GM12878 (cell line): ENCODE measurements around the gene PARP16. TPM values are rescaled to one million over a fixed set of nuclear protein-coding genes. Genes with fewer than 3 reads are reported as not detected.

Experiments
- ATAC-seq: fragments of 200-7000 bp; cut with Tn5 transposase; 3 replicates; pipeline ENCODE4 v1.9.1; 2020; ENCODE audit warnings: mild to moderate bottlenecking, moderate library complexity
- BruUV-seq: library from RNA; stranded (reverse); fragments of 400-500 nt; replicated peaks from 2 replicates; lab custom pipeline; 2021; lab: Mats Ljungman, UMichigan
- CTCF ChIA-PET: fragments of 300-600 bp; sonication (Branson Sonifier 250); formaldehyde crosslinking; extraction: SDS; loops from one replicate; lab custom pipeline; 2021; ENCODE audit warnings: inconsistent platforms; lab: Yijun Ruan, JAX
- POLR2A ChIA-PET: fragments of 350-600 bp; formaldehyde crosslinking; extraction: SDS; loops from one replicate; lab custom pipeline; 2021; ENCODE audit warnings: inconsistent platforms; lab: Charles Lee
- RAD21 ChIA-PET: fragments of 300-600 bp; sonication (Branson Sonifier 250); formaldehyde crosslinking; loops from one replicate; lab custom pipeline; 2023; ENCODE audit warnings: antibody characterized with exemption; ENCODE audit not compliant: unreplicated experiment; lab: Charles Lee
- SMC1A ChIA-PET: fragments of 300-600 bp; sonication (Branson Sonifier 250); formaldehyde crosslinking; loops from one replicate; lab custom pipeline; 2023; ENCODE audit not compliant: unreplicated experiment, uncharacterized antibody; lab: Charles Lee
- DNase-seq: peaks from one replicate; pipeline ENCODE4 v3.0.0-alpha.2; 2011; ENCODE audit warnings: low read depth, low spot score
- FAIRE-seq: peaks from 3 replicates; lab custom pipeline; 2011; peaks lifted over from hg19 to GRCh38; lab: Jason Lieb, UNC
- H2AFZ ChIP-seq: 2 replicates; pipeline ENCODE4 v1.6.0; 2011; ENCODE audit warnings: low read depth, low read length, control low read depth; ENCODE audit not compliant: control insufficient read depth
- H3K27ac ChIP-seq: 2 replicates; pipeline ENCODE4 v1.5.1; 2011; ENCODE audit warnings: control low read depth; ENCODE audit not compliant: control insufficient read depth, insufficient read depth
- H3K27me3 ChIP-seq, 2 experiments: replicated peaks in 1 of 2; 2 replicates each; pipeline versions ENCODE4 v1.6.0 to v1.6.1; 2011; ENCODE audit warnings: low read length in 1 of 2; ENCODE audit not compliant: control insufficient read depth in 2 of 2, insufficient read depth in 2 of 2
- H3K36me3 ChIP-seq, 2 experiments: 2 replicates each; pipeline ENCODE4 v1.5.1; 2011; ENCODE audit warnings: low read length in 1 of 2; ENCODE audit not compliant: control insufficient read depth in 2 of 2, insufficient read depth in 2 of 2
- H3K4me1 ChIP-seq: 2 replicates; pipeline ENCODE4 v1.6.1; 2011; ENCODE audit warnings: mild to moderate bottlenecking, low read length, moderate library complexity, mixed read lengths; ENCODE audit not compliant: control insufficient read depth, insufficient read depth
- H3K4me2 ChIP-seq: 2 replicates; pipeline ENCODE4 v1.6.0; 2011; ENCODE audit warnings: control low read depth; ENCODE audit not compliant: control insufficient read depth, insufficient read depth
- H3K4me3 ChIP-seq: fragments of 200-600 bp; sonication (generic); 2 replicates; pipeline ENCODE4 v1.5.1; 2016
- H3K79me2 ChIP-seq: 2 replicates; pipeline ENCODE4 v1.6.0; 2011; ENCODE audit warnings: low read length; ENCODE audit not compliant: control insufficient read depth, insufficient read depth
- H3K9ac ChIP-seq: 2 replicates; pipeline ENCODE4 v1.8.0; 2011; ENCODE audit warnings: low read length, control low read depth, mixed read lengths; ENCODE audit not compliant: control insufficient read depth, insufficient read depth
- H3K9me3 ChIP-seq: replicated peaks from 3 replicates; pipeline ENCODE4 v1.5.1; 2011; ENCODE audit warnings: mild to moderate bottlenecking, low read length; ENCODE audit not compliant: control insufficient read depth, insufficient read depth
- H4K20me1 ChIP-seq: 2 replicates; pipeline ENCODE4 v1.6.0; 2011; ENCODE audit not compliant: control insufficient read depth, insufficient read depth
- CBFB ChIP-seq: IDR thresholded peaks from 2 replicates; pipeline ENCODE4 v1.6.1; 2016; ENCODE audit warnings: antibody characterized with exemption, low read depth
- IKZF2 ChIP-seq, 2 experiments: fragments of 450-650 bp; IDR thresholded peaks; 2 replicates each; pipeline ENCODE4 v1.6.1; 2017; ENCODE audit warnings: mild to moderate bottlenecking in 2 of 2, moderate library complexity in 2 of 2
- MLLT1 ChIP-seq: fragments of 450-650 bp; IDR thresholded peaks from 2 replicates; pipeline ENCODE4 v1.6.1; 2016; ENCODE audit warnings: mild to moderate bottlenecking
- SIN3A ChIP-seq: IDR thresholded peaks from 2 replicates; pipeline ENCODE4 v1.6.1; 2012; ENCODE audit warnings: low read depth, low read length, improper control_type of control experiment
- SMARCA5 ChIP-seq: fragments of 450-650 bp; IDR thresholded peaks from 2 replicates; pipeline ENCODE4 v1.6.1; 2017; ENCODE audit warnings: mild to moderate bottlenecking
- TCF12 ChIP-seq: IDR thresholded peaks from 2 replicates; pipeline ENCODE4 v1.6.1; 2011; ENCODE audit warnings: low read depth, mild to moderate bottlenecking, low read length
- YY1 ChIP-seq: IDR thresholded peaks from 2 replicates; pipeline ENCODE4 v1.6.1; 2011; ENCODE audit warnings: low read depth, mild to moderate bottlenecking, low read length
- WGBS: methylation state at CpG from one replicate; pipeline ENCODE4 v1.1.6; 2016; ENCODE audit warnings: low lambda C conversion rate; ENCODE audit not compliant: insufficient replicate concordance, insufficient coverage; ENCODE audit errors: missing lambda C conversion rate; 5-methylcytosine and 5-hydroxymethylcytosine counted together
- in situ Hi-C: fragments of 300-500 bp; cut with MboI; formaldehyde crosslinking; loops from 9 replicates; pipeline ENCODE4 v1.14.3; 2018; ENCODE audit warnings: mixed read lengths
- intact Hi-C: fragments of 100-400 bp; cut with micrococcal nuclease; formaldehyde crosslinking; loops from one replicate; pipeline ENCODE4 v1.14.2; 2022; ENCODE audit not compliant: unreplicated experiment
- polyA plus RNA-seq, 11 experiments: library from polyadenylated mRNA; depleted of rRNA in 4 of 11; unstranded in 6 of 11; stranded (reverse) in 5 of 11; fragments of >200 nt; fragmentation: Nextera tagmentation in 4 of 11; fragmentation: Illumina TruSeq in 1 of 11; extraction: Ambion mirVana in 4 of 11; extraction: Trizol in 1 of 11; gene quantifications; 1 replicate in 1 of 11; 2 replicates in 10 of 11; pipeline versions ENCODE4 v1.2.1 to v1.2.3, GENCODE V29; 2011 to 2016; ENCODE audit warnings: inconsistent platforms in 2 of 11, missing spikeins in 2 of 11, low read depth in 1 of 11
- total RNA-seq, 4 experiments: library from RNA; depleted of rRNA in 3 of 4; stranded (reverse); fragments of >200 nt in 3 of 4; fragmentation: Illumina TruSeq in 1 of 4; extraction: Trizol in 1 of 4; gene quantifications; 2 replicates each; pipeline versions ENCODE4 v1.2.1 to v1.2.3, GENCODE V29; 2013 to 2021
- TF ChIP-seq, protein P1 (sequence below): fragments of 450-650 bp; IDR thresholded peaks from 2 replicates; pipeline ENCODE4 v1.6.1; 2016; ENCODE audit warnings: mild to moderate bottlenecking, moderate library complexity, borderline replicate concordance

The PARP16 gene
- total and polyA plus RNA-seq, 10 of the 15 experiments (the other 5 are each of a cell fraction or from before 2014, with no cell fraction given): 4.9 to 15.7 (median 9.9) TPM

- DNase-seq (no peak), ATAC-seq (peak; percentile 61)
These were observed 497 bp downstream of the PARP16 start for GRCh38 chr15:65286069-65286703.

More at GRCh38 chr15:65286069-65286703, 497 bp downstream of the PARP16 start:
- peak overlapping the region; percentile 74 for H3K4me3 ChIP-seq
- H3K4me1 ChIP-seq: peaks cover 11% of the 10 kb centered on the region
- FAIRE-seq: peak; percentile 35
- H3K36me3 ChIP-seq: no peaks in the 10 kb centered on the region
- H3K4me2 ChIP-seq: peak overlapping the region; percentile 64
- intact Hi-C loops (loop anchor here (2.0 kb wide), 1 partner anchor 101 kb away; the partner anchor contains the start of gene CLPX), in situ Hi-C loops (no loop called here)
- peak overlapping the region; percentile 74 for H3K27ac ChIP-seq
- peak overlapping the region; percentile 86 for H2AFZ ChIP-seq
- CTCF ChIA-PET: interaction anchor here (0.8 to 3.8 kb wide), 21 partner anchors 8 to 253 kb away, joined by 3 to 29 read pairs (median 5); partner anchors contain the start of genes CLPX and RNU5B-1
- no peaks in the 10 kb centered on the region; the same call in 1 of the 2 replicates for H3K79me2 ChIP-seq
- TF ChIP-seq IKZF2 (IDR thresholded peaks at IDR 0.05) (peak in 1 of 2 experiments; percentile 3; a peak in 1 of 4 replicates), CBFB (no peak), SIN3A (0 out of 2 replicates have a peak, but pooled peaks have one; percentile 6), TCF12 (no peak), SMARCA5 (peak; percentile 14; the same call in 1 of the 2 replicates), YY1 (0 out of 2 replicates have a peak, but pooled peaks have one; percentile 13), MLLT1 (0 out of 2 replicates have a peak, but pooled peaks have one; percentile 11)
- TF ChIP-seq, protein P1, sequence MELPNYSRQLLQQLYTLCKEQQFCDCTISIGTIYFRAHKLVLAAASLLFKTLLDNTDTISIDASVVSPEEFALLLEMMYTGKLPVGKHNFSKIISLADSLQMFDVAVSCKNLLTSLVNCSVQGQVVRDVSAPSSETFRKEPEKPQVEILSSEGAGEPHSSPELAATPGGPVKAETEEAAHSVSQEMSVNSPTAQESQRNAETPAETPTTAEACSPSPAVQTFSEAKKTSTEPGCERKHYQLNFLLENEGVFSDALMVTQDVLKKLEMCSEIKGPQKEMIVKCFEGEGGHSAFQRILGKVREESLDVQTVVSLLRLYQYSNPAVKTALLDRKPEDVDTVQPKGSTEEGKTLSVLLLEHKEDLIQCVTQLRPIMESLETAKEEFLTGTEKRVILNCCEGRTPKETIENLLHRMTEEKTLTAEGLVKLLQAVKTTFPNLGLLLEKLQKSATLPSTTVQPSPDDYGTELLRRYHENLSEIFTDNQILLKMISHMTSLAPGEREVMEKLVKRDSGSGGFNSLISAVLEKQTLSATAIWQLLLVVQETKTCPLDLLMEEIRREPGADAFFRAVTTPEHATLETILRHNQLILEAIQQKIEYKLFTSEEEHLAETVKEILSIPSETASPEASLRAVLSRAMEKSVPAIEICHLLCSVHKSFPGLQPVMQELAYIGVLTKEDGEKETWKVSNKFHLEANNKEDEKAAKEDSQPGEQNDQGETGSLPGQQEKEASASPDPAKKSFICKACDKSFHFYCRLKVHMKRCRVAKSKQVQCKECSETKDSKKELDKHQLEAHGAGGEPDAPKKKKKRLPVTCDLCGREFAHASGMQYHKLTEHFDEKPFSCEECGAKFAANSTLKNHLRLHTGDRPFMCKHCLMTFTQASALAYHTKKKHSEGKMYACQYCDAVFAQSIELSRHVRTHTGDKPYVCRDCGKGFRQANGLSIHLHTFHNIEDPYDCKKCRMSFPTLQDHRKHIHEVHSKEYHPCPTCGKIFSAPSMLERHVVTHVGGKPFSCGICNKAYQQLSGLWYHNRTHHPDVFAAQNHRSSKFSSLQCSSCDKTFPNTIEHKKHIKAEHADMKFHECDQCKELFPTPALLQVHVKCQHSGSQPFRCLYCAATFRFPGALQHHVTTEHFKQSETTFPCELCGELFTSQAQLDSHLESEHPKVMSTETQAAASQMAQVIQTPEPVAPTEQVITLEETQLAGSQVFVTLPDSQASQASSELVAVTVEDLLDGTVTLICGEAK: peak; percentile 23; the same call in 1 of the 2 replicates
- TF ChIP-seq, all 136 proteins: peak for 6
- Histone ChIP-seq H3K9me3 (no peaks in the 10 kb centered on the region), H3K9ac (peak overlapping the region; percentile 73), H4K20me1 (no peaks in the 10 kb centered on the region), H3K27me3 (no peaks in the 10 kb centered on the region)
- WGBS: 1% methylated on average over 43 of the region's 52 CpGs
- SMC1A ChIA-PET: interaction anchor here (0.6 to 2.3 kb wide), 11 partner anchors 8 to 152 kb away, joined by 3 to 12 read pairs (median 5); partner anchors contain the start of genes CLPX, PDCD7 and RNU5B-1
- no TSS peak for BruUV-seq
- POLR2A ChIA-PET: interaction anchor here (0.6 to 2.9 kb wide), 18 partner anchors 8 to 489 kb away, joined by 3 to 21 read pairs (median 4); partner anchors contain the start of genes CLPX, PDCD7 and RNU5B-1
- RAD21 ChIA-PET: interaction anchor here (0.7 to 4.0 kb wide), 16 partner anchors 12 to 879 kb away, joined by 3 to 18 read pairs (median 4); partner anchors contain the start of genes CLPX, INTS14, PDCD7 and RNU5B-1
